SK-N-SH treated with all-trans-retinoic acid at 6 μM for 48 hours (cell line): ENCODE data around the gene C14orf180.
"Not testable (repeated sequence)": the region's sequence is repeated elsewhere in the genome, so short reads cannot be mapped to it uniquely, and the experiment has no call there.

Source experiments
- ATAC-seq: fragments of 200-7000 bp; cut with Tn5 transposase; 3 replicates; pipeline ENCODE4 v1.9.1; 2020; ENCODE audit warnings: mild to moderate bottlenecking, moderate library complexity
- ARNTL ChIP-seq: fragments of 450-650 bp; formaldehyde crosslinking; IDR thresholded peaks from 2 replicates; pipeline ENCODE4 v1.5.0; 2020; ENCODE audit warnings: low read depth, mild to moderate bottlenecking, moderate library complexity, borderline replicate concordance
- BACH2 ChIP-seq: fragments of 250-450 bp; sonication (Bioruptor Pico); IDR thresholded peaks from 2 replicates; pipeline ENCODE4 v1.9.0; 2021; ENCODE audit warnings: mild to moderate bottlenecking, borderline replicate concordance
- ESRRG ChIP-seq: fragments of 250-450 bp; sonication (Bioruptor Pico); IDR thresholded peaks from 2 replicates; pipeline ENCODE4 v1.6.1; 2021; ENCODE audit warnings: mild to moderate bottlenecking
- OSR1 ChIP-seq: fragments of 250-450 bp; sonication (Bioruptor Pico); IDR thresholded peaks from 2 replicates; pipeline ENCODE4 v1.8.0; 2022; ENCODE audit warnings: moderate library complexity, mild to moderate bottlenecking, inconsistent platforms
- PPARA ChIP-seq: fragments of 250-450 bp; sonication (Bioruptor Pico); IDR thresholded peaks from 2 replicates; pipeline ENCODE4 v1.5.0; 2020; ENCODE audit warnings: mild to moderate bottlenecking, borderline replicate concordance
- RARB ChIP-seq: fragments of 250-450 bp; sonication (Bioruptor Pico); IDR thresholded peaks from 2 replicates; pipeline ENCODE4 v1.8.0; 2021; ENCODE audit warnings: mild to moderate bottlenecking, moderate library complexity
- SNAI2 ChIP-seq: fragments of 250-450 bp; sonication (Bioruptor Pico); IDR thresholded peaks from 2 replicates; pipeline ENCODE4 v1.5.0; 2020; ENCODE audit warnings: mild to moderate bottlenecking, moderate library complexity
- TCF4 ChIP-seq: fragments of 250-450 bp; sonication (Bioruptor Pico); IDR thresholded peaks from 2 replicates; pipeline ENCODE4 v1.8.0; 2021; ENCODE audit warnings: mild to moderate bottlenecking, moderate library complexity, borderline replicate concordance
- TOX ChIP-seq: fragments of 250-450 bp; sonication (Bioruptor Pico); IDR thresholded peaks from 2 replicates; pipeline ENCODE4 v1.8.0; 2021; ENCODE audit warnings: mild to moderate bottlenecking, moderate library complexity, borderline replicate concordance
- ZFP3 ChIP-seq: fragments of 250-450 bp; sonication (Bioruptor Pico); IDR thresholded peaks from 2 replicates; pipeline ENCODE4 v1.5.0; 2020; ENCODE audit warnings: mild to moderate bottlenecking, moderate library complexity
- ZFP30 ChIP-seq: fragments of 450-650 bp; formaldehyde crosslinking; IDR thresholded peaks from 2 replicates; pipeline ENCODE4 v1.5.0; 2022; ENCODE audit warnings: mild to moderate bottlenecking, moderate library complexity
- ZNF8 ChIP-seq: fragments of 450-650 bp; formaldehyde crosslinking; IDR thresholded peaks from 2 replicates; pipeline ENCODE4 v1.5.0; 2020; ENCODE audit warnings: mild to moderate bottlenecking, moderate library complexity
- TF ChIP-seq, protein P1 (sequence below): fragments of 250-450 bp; sonication (Bioruptor Pico); IDR thresholded peaks from 2 replicates; pipeline ENCODE4 v1.5.1; 2021; ENCODE audit warnings: mild to moderate bottlenecking, moderate library complexity
- TF ChIP-seq, protein P2 (sequence below): fragments of 250-450 bp; sonication (Bioruptor Pico); IDR thresholded peaks from 2 replicates; pipeline ENCODE4 v1.8.0; 2020; ENCODE audit warnings: mild to moderate bottlenecking, moderate library complexity, borderline replicate concordance
- TF ChIP-seq, protein P3 (sequence below): fragments of 250-450 bp; sonication (Bioruptor Pico); IDR thresholded peaks from 2 replicates; pipeline ENCODE4 v1.5.1; 2020; ENCODE audit warnings: low read depth, mild to moderate bottlenecking, moderate library complexity
- TF ChIP-seq, protein P4 (sequence below): fragments of 250-450 bp; sonication (Bioruptor Pico); IDR thresholded peaks from 2 replicates; pipeline ENCODE4 v1.8.0; 2021; ENCODE audit warnings: low read depth, mild to moderate bottlenecking, moderate library complexity, borderline replicate concordance

C14orf180 gene

DNA sequence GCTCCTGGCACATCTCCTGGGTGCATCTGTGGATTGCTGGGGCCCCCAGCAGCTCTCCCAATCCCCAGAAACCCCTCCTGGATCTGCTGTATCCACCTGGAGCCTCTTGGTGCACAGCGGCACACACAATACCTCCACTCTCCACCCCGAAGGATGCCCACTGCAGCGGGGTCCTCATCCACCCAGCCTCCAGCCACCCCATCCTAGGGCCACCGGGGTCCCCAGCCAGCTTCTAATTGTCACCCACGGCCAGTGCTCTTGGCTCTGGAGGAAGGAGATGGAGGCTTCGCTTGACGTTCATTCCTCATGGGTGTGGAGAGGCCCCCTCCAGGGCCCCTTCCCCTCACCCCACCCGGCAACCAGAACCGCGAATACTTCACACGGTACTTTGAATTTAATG lies 56.6 kb downstream of the C14orf180 start:
- no peak for ATAC-seq
- TF ChIP-seq, protein P1, sequence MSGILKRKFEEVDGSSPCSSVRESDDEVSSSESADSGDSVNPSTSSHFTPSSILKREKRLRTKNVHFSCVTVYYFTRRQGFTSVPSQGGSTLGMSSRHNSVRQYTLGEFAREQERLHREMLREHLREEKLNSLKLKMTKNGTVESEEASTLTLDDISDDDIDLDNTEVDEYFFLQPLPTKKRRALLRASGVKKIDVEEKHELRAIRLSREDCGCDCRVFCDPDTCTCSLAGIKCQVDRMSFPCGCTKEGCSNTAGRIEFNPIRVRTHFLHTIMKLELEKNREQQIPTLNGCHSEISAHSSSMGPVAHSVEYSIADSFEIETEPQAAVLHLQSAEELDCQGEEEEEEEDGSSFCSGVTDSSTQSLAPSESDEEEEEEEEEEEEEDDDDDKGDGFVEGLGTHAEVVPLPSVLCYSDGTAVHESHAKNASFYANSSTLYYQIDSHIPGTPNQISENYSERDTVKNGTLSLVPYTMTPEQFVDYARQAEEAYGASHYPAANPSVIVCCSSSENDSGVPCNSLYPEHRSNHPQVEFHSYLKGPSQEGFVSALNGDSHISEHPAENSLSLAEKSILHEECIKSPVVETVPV: no peak
- TF ChIP-seq, protein P2, sequence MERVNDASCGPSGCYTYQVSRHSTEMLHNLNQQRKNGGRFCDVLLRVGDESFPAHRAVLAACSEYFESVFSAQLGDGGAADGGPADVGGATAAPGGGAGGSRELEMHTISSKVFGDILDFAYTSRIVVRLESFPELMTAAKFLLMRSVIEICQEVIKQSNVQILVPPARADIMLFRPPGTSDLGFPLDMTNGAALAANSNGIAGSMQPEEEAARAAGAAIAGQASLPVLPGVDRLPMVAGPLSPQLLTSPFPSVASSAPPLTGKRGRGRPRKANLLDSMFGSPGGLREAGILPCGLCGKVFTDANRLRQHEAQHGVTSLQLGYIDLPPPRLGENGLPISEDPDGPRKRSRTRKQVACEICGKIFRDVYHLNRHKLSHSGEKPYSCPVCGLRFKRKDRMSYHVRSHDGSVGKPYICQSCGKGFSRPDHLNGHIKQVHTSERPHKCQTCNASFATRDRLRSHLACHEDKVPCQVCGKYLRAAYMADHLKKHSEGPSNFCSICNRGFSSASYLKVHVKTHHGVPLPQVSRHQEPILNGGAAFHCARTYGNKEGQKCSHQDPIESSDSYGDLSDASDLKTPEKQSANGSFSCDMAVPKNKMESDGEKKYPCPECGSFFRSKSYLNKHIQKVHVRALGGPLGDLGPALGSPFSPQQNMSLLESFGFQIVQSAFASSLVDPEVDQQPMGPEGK (CRISPR knock-in tag): no peak
- TF ChIP-seq ESRRG (CRISPR knock-in tag) (no peak), OSR1 (CRISPR knock-in tag) (no peak), TCF4 (CRISPR knock-in tag) (no peak), PPARA (CRISPR knock-in tag) (no peak), ZNF8 (no peak)
- TF ChIP-seq, protein P3, sequence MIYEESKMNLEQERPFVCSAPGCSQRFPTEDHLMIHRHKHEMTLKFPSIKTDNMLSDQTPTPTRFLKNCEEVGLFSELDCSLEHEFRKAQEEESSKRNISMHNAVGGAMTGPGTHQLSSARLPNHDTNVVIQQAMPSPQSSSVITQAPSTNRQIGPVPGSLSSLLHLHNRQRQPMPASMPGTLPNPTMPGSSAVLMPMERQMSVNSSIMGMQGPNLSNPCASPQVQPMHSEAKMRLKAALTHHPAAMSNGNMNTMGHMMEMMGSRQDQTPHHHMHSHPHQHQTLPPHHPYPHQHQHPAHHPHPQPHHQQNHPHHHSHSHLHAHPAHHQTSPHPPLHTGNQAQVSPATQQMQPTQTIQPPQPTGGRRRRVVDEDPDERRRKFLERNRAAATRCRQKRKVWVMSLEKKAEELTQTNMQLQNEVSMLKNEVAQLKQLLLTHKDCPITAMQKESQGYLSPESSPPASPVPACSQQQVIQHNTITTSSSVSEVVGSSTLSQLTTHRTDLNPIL (CRISPR knock-in tag): no peak
- TF ChIP-seq, all 23 proteins: peak for 0

DNA sequence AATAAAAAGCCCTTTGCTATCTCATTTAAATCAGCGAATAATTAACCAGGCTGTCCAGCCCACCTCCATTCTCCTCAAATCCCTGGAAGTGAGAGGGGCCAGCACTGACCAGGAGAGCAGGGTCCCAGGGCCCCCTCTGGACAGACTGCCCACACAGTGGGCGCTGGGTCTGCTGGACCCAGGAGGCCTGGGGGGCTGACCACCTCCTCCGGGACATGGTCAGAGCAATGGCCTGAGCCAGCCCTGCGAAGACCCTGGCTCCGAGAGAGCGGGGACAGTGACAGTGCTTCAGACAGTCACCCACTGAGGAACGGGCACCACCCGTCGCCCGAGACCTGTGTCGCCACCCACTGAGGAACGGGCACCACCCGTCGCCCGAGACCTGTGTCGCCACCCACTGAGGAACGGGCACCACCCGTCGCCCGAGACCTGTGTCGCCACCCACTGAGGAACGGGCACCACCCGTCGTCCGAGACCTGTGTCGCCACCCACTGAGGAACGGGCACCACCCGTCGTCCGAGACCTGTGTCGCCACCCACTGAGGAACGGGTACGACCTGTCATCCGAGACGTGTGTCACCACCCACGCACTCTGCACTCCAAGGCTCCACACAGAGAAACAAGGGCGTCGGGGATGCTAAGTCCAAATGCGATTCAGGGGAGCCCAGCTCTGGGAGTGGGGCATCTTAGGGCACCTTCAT lies 57.4 kb downstream of the C14orf180 start:
- not testable (repeated sequence) for ATAC-seq

DNA sequence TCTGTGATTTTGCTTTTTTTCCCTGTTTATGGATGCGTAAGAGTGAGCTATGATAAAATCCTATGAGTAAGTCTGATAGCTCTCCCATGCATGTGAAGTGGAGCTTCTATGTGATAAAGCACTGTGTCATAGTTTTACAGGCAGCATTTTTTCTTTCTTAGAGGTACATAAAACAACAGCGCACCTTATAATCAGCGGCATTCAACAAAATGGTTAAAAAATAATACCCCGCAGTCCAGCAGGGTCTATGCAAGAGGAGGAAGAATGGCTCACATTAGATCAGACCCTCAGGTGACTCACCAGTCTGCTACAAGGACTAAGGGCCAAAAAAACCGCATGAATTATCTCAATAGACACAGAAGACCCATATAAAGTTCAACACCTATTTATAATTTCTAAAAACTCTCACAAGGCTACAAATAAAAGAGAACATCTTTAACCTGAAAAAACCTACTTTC lies 58.0 kb downstream of the C14orf180 start:
- no peak for ATAC-seq
- TF ChIP-seq TOX (CRISPR knock-in tag) (no peak), BACH2 (CRISPR knock-in tag) (no peak), RARB (CRISPR knock-in tag) (no peak), SNAI2 (CRISPR knock-in tag) (no peak)
- TF ChIP-seq, protein P1: no peak

DNA sequence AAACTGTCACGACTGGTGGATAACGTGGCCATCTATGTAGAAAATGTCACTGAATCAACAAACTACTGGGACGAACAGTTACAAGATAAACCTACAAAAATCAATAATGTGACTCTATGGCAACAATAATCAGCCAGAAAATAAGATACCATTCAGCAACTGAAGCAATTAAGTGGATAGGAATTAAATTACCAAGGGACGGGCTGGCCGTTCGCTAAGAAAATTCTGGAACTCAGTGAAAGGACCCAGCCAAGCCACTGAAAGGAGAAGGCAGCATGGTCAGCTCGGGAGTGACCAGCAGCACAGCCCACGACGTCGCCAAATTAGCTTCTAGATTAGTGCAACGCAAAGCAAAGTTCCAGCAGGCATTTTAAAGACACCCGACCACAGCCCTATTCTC lies 58.6 kb downstream of the C14orf180 start:
- ATAC-seq: no peak
- no peak for TF ChIP-seq ARNTL (CRISPR knock-in tag)
- TF ChIP-seq, protein P3 (CRISPR knock-in tag): no peak
- TF ChIP-seq, protein P4, sequence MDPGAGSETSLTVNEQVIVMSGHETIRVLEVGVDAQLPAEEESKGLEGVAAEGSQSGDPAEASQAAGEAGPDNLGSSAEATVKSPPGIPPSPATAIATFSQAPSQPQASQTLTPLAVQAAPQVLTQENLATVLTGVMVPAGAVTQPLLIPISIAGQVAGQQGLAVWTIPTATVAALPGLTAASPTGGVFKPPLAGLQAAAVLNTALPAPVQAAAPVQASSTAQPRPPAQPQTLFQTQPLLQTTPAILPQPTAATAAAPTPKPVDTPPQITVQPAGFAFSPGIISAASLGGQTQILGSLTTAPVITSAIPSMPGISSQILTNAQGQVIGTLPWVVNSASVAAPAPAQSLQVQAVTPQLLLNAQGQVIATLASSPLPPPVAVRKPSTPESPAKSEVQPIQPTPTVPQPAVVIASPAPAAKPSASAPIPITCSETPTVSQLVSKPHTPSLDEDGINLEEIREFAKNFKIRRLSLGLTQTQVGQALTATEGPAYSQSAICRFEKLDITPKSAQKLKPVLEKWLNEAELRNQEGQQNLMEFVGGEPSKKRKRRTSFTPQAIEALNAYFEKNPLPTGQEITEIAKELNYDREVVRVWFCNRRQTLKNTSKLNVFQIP (CRISPR knock-in tag): no peak
- TF ChIP-seq, protein P1: no peak
- no peak for TF ChIP-seq ZFP30
- no peak for TF ChIP-seq ESRRG (CRISPR knock-in tag)
- TF ChIP-seq TOX (CRISPR knock-in tag): no peak
- TF ChIP-seq OSR1 (CRISPR knock-in tag): no peak
- no peak for TF ChIP-seq ZNF8
- TF ChIP-seq ZFP3 (CRISPR knock-in tag): no peak
